ENCODE results near the gene CUTA.

The CUTA gene

GRCh38 chr6:33420491-33421343 is 2.8 kb upstream of the CUTA start:
- TF ChIP-seq HDGF (IDR thresholded peaks at IDR 0.05; ENCODE audit: borderline replicate concordance) (no peak), L3MBTL2 (conservative IDR thresholded peaks at IDR 0.05) (peak; percentile 61), ELF4 (IDR thresholded peaks at IDR 0.05) (no peak), CTBP1 (IDR thresholded peaks at IDR 0.05; ENCODE audit: borderline replicate concordance) (peak; percentile 62; the same call in 1 of the 2 replicates)
- TF ChIP-seq, protein P1, sequence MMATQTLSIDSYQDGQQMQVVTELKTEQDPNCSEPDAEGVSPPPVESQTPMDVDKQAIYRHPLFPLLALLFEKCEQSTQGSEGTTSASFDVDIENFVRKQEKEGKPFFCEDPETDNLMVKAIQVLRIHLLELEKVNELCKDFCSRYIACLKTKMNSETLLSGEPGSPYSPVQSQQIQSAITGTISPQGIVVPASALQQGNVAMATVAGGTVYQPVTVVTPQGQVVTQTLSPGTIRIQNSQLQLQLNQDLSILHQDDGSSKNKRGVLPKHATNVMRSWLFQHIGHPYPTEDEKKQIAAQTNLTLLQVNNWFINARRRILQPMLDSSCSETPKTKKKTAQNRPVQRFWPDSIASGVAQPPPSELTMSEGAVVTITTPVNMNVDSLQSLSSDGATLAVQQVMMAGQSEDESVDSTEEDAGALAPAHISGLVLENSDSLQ (IDR thresholded peaks at IDR 0.05): peak; percentile 67
- POLR2A ChIA-PET: interaction anchor here (3.3 kb wide), 1 partner anchor 10 kb away, joined by 17 read pairs; no protein-coding TSS in a partner anchor
- CTCF ChIA-PET: interaction anchor here (0.6 kb wide), 1 partner anchor 300 kb away, joined by 4 read pairs; no protein-coding TSS in a partner anchor
- no peak for DNase-seq (ENCODE audit: extremely low spot score)

GRCh38 chr6:33419580-33420490 is 1.9 kb upstream of the CUTA start, which contains the start of gene SYNGAP1:
SYNGAP1 (plus strand) TSS chr6:33420065; CDS start chr6:33420265, 200 bp downstream.
- POLR2A ChIA-PET: interaction anchor here (1.9 to 3.4 kb wide), 3 partner anchors 11 to 149 kb away, joined by 11 to 17 read pairs (median 12); partner anchors contain the start of genes RPS18, VPS52 and ZBTB9
- DNase-seq (ENCODE audit: extremely low spot score): no peak
- CTCF ChIA-PET: interaction anchor here (0.6 to 1.2 kb wide), 2 partner anchors 9 to 299 kb away, joined by 3 to 4 read pairs; no protein-coding TSS in a partner anchor
- TF ChIP-seq, protein P1 (IDR thresholded peaks at IDR 0.05): no peak
- TF ChIP-seq L3MBTL2 (conservative IDR thresholded peaks at IDR 0.05): no peak
- TF ChIP-seq FOXA1 (IDR thresholded peaks at IDR 0.05): no peak
- TF ChIP-seq TARDBP (IDR thresholded peaks at IDR 0.05): no peak
- TF ChIP-seq ARNT (IDR thresholded peaks at IDR 0.05): no peak
- TF ChIP-seq ELF4 (IDR thresholded peaks at IDR 0.05): no peak
- no peak for TF ChIP-seq FOXK2 (IDR thresholded peaks at IDR 0.05)
- no peak for TF ChIP-seq ZNF384 (IDR thresholded peaks at IDR 0.05)
- TF ChIP-seq BHLHE40 (IDR thresholded peaks at IDR 0.05; ENCODE audit: borderline replicate concordance): no peak
- no peak for TF ChIP-seq LEF1 (IDR thresholded peaks at IDR 0.05; ENCODE audit: borderline replicate concordance)
- TF ChIP-seq HDGF (IDR thresholded peaks at IDR 0.05; ENCODE audit: borderline replicate concordance): no peak
- TF ChIP-seq CTBP1 (IDR thresholded peaks at IDR 0.05; ENCODE audit: borderline replicate concordance): no peak
- TF ChIP-seq FOXM1 (IDR thresholded peaks at IDR 0.05; ENCODE audit: borderline replicate concordance): no peak
- TF ChIP-seq SUZ12 (IDR thresholded peaks at IDR 0.05): no peak
- TF ChIP-seq SP1 (IDR thresholded peaks at IDR 0.05): no peak
- no peak for TF ChIP-seq NFRKB (IDR thresholded peaks at IDR 0.05)

DNA sequence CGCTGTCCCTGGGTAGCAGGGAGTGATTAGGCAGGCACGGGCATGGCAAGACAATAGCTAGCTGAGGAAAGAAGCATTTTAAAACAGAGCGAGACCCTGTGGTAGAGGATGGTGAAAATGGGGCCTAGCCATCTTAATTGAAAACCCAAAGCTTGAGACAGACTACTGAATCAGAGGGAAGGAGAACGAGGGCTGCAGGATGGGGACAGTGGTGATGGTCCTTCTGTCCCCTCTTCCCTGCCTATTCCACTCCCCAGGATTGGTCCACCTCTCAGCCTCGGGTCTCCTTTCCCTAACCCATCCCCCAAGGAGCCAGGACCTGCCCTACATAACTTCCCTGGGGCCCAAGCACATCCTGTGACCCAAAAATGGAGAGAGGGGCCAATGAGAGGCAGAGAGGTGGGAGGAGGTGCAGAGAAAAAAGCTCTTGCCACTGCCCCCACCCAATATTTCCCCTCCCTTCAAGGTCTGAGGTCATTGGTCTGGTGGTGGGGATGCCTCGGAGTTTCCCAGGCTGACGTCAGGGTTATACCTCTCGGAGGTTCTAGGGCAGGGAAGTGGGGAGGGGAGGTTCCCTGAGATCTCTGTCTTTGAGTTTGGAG is 884 bp upstream of the CUTA start:
- CTCF ChIA-PET: interaction anchor here (1.2 kb wide), 2 partner anchors 10 to 15 kb away, joined by 3 to 4 read pairs; no protein-coding TSS in a partner anchor
- POLR2A ChIA-PET: interaction anchor here (1.0 to 3.4 kb wide), 11 partner anchors 8 to 447 kb away, joined by 3 to 17 read pairs (median 5); partner anchors contain the start of genes PFDN6, RPS18, VPS52 and ZBTB22
- TF ChIP-seq LEF1 (IDR thresholded peaks at IDR 0.05; ENCODE audit: borderline replicate concordance): no peak
- no peak for TF ChIP-seq TARDBP (IDR thresholded peaks at IDR 0.05)
- TF ChIP-seq HDGF (IDR thresholded peaks at IDR 0.05; ENCODE audit: borderline replicate concordance): 0 out of 2 replicates have a peak, but pooled peaks have one; percentile 2
- DNase-seq (ENCODE audit: extremely low spot score): no peak

GRCh38 chr6:33417128-33417902 is 592 bp downstream of the CUTA start:
- no peak for DNase-seq (ENCODE audit: extremely low spot score)
- CTCF ChIA-PET: no interaction called here
- POLR2A ChIA-PET: interaction anchor here (0.7 to 3.4 kb wide), 8 partner anchors 9 to 146 kb away, joined by 3 to 17 read pairs (median 4); partner anchors contain the start of genes RPS18, VPS52 and ZBTB9
- no peak for TF ChIP-seq L3MBTL2 (conservative IDR thresholded peaks at IDR 0.05)
- TF ChIP-seq HDGF (IDR thresholded peaks at IDR 0.05; ENCODE audit: borderline replicate concordance): no peak
- no peak for TF ChIP-seq NFRKB (IDR thresholded peaks at IDR 0.05)
- TF ChIP-seq FOXM1 (IDR thresholded peaks at IDR 0.05; ENCODE audit: borderline replicate concordance): no peak
- TF ChIP-seq SP1 (IDR thresholded peaks at IDR 0.05): no peak
- no peak for TF ChIP-seq ELF4 (IDR thresholded peaks at IDR 0.05)

- ChIA-PET CTCF (no interaction called here), POLR2A (interaction anchor here (0.7 to 3.4 kb wide), 3 partner anchors 23 to 145 kb away, joined by 3 to 11 read pairs (median 3); partner anchors contain the start of genes RPS18, VPS52 and ZBTB9)
- no peak for DNase-seq (ENCODE audit: extremely low spot score)
- TF ChIP-seq TARDBP (IDR thresholded peaks at IDR 0.05) (no peak), HDGF (IDR thresholded peaks at IDR 0.05; ENCODE audit: borderline replicate concordance) (no peak), ZNF384 (IDR thresholded peaks at IDR 0.05) (no peak), FOXM1 (IDR thresholded peaks at IDR 0.05; ENCODE audit: borderline replicate concordance) (no peak), SUZ12 (IDR thresholded peaks at IDR 0.05) (no peak), ELF4 (IDR thresholded peaks at IDR 0.05) (no peak), CTBP1 (IDR thresholded peaks at IDR 0.05; ENCODE audit: borderline replicate concordance) (no peak), L3MBTL2 (conservative IDR thresholded peaks at IDR 0.05) (no peak), BHLHE40 (IDR thresholded peaks at IDR 0.05; ENCODE audit: borderline replicate concordance) (no peak), NFRKB (IDR thresholded peaks at IDR 0.05) (no peak), SP1 (IDR thresholded peaks at IDR 0.05) (no peak), LEF1 (IDR thresholded peaks at IDR 0.05; ENCODE audit: borderline replicate concordance) (no peak), ARNT (IDR thresholded peaks at IDR 0.05) (no peak)
- TF ChIP-seq, protein P1 (IDR thresholded peaks at IDR 0.05): no peak
Measured at GRCh38 chr6:33416386-33417127, 1.4 kb downstream of the CUTA start.

Measured in HEK293T (cell line).